UCSD-AML1 (cell line): ENCODE measurements around the gene ST7.
"Not testable (repeated sequence)": the region's sequence is repeated elsewhere in the genome, so short reads cannot be mapped to it uniquely, and the experiment has no call there.

Experiments used
- DNase-seq: peaks from one replicate; lab custom pipeline; 2025; ENCODE audit not compliant: unreplicated experiment; lab: John Stamatoyannopoulos, UW

The ST7 gene

DNA sequence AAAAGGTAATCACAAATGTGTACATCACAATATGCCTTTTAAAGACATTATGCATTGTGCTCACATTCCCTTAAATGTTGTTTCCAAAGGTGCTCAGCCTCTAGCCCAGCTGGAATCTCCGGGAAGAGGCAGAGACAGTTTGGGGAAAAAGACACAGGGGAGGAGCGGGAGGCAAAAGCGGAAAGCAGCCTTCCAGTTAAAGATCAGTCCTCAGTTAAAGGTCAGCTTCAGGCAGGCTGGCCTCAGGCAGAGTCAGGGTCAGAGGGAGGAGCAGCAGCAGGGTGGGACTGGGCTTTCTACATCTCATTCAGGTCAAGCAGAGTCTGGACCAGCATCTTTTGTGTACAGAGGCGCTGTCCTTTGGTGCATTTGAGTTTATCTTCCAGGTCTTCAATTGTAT lies 18.6 kb downstream of the ST7 start:
- no peak for DNase-seq

DNA sequence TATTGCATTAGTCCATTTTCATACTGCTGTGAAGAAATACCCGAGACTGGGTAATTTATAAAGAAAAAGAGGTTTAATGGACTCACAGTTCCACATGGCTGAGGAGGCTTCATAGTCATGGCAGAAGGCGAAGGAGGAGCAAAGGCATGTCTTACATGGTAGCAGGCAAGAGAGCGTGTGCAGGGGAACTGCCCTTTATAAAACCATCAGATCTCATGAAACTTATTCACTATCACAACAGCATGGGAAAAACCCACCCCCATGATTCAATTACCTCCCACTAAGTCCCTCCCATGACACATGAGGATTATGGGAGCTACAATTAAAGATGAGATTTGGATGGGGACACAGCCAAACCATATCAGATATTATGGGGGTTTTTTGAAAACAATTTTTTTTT lies 21.7 kb downstream of the ST7 start:
- DNase-seq, result not testable (repeated sequence)

DNA sequence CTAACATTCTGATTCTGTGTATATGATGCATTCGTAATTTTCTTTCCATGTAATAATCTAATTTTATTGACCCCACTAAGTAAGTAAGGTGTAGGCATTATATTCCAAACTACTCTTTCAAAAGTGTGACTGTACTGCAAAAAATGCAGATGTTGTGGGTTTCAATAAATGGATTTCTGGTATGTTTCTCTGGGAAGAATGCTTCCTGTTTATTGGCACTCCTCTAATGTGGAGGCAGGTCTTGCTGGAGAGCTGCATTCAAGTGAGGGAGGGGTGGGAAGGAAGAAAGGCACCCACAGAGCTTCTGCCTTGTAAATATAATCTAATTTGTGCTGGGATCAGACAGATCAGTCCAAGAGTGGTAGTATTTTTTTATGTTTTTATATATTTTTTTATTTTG lies 23.9 kb downstream of the ST7 start:
- DNase-seq, result no peak

DNA sequence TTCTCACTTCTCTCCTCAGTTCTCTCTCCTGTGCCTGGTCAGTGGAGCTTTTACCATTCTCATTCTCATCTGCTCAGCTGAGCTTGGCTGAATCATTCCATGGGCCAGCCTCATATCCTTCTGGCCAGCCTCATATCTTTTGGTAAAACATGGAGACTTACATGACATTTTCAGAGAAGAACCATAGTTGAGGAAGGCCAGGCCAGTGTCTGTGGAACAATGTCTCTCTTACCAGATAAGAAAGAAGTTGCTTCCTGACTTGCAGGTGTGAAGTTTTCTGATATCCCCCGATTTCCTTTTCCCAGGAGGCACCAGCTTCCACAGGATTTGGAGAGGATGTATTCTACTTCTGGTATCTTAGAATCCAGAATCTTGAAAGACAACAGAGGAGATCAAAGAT lies 24.7 kb downstream of the ST7 start:
- no peak for DNase-seq

DNA sequence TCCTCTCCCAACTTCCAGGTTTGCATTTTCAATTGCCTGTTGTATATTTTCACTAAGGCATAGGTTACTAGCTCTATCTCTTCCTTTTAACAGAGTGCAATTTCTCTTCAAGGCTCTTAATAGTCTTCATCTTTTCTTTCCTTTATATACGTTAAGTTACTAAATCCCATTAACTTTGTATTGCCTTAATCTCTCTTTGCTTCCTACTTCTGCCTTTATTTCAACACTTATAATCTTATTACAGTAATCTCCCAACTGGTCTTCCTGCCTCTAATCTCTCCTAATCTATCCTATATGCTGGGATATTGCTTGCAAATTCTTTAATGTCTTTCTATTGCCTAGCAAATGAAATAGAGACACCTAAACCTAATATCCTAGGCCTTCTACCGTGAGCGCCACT lies 26.1 kb downstream of the ST7 start:
- DNase-seq, result no peak

DNA sequence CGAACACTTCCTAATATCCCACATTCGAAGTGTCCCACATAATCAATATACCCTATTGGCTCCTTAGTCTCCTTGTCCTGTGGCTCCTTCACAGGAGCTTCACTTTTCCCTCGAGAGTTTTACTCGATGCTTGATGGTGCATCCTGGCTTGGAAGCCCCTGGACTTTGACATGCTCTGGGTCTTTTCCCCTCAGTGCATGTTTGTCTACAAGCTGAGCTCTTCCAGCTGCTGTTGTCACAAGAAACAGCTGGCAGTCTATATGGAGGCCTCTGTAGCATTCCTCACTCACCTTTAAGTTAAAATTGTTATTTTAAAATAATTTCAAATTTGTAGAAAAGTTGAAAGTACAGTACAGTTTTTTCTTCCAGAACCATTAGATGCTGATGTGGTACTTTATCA lies 27.1 kb downstream of the ST7 start:
- DNase-seq, result no peak

DNA sequence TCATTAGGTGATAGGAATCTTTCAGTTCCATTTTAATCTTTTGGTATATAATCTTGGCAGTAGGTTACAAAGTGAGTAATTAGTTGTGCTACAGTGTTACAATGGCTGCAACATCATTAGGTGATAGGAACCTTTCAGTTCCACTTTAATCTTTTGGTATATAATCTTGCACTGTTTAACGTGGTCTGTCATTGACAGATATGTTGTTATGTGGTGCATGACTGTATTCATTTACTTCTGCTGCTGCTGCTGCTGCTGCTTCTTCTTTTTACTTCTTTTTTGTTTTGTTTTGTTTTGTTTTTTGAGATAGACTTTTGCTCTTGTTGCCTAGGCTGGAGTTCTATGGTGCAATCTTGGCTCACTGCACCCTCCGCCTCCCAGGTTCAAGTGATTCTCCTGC lies 28.6 kb downstream of the ST7 start:
- DNase-seq, result no peak

DNA sequence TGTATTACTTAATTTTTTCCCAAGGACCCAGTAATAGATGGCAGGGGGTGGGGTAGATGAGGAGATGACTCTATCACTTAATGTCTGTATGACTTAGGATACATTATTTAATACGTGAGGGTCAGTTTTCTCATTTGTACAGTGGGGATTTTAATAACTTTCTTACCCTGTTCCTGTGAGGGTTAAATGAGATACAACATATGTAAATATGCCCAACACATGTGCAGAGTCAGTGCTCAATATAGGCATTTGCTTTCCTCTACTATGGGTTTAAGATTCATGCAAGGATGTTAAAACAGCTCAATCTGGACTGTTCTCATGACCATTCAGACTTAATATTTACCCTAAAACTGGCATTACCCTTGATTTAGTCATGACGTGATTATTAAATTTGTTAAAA lies 31.2 kb downstream of the ST7 start:
- DNase-seq, result no peak

DNA sequence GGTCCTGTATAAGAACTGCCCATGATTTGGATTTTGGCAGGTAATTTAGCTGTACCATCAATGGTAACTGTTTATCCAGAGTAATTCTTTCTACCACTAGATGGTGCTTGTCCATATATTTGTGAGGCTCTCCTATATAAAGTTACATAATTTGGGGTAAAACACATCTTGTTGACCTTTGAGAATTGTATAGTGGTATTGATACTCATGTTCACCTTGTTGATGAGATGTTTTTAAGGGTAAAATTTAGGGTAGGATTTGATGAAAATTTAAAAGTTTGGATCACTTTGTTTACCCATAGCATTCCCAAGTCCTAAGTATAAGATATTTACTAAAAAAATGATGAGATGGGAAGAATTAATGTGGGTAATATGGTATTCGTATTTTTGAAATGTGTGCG lies 31.6 kb downstream of the ST7 start:
- no peak for DNase-seq

DNA sequence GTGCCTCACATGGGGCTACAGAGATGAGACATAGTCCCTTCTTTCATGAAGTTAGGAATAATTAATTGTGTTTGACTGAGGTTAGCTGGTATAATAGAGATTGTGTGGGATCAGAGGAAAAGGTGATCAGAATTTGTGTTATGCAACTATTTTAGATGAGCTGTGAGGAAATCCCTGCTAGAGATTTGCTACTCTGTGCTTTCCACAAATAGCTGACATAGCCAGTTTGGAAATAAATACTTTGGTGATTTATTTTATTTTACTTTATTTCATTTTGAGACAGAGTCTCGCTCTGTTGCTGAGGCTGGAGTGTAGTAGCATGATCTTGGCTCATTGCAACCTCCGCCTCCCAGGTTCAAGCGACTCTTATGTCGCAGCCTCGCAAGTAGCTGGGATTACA lies 32.3 kb downstream of the ST7 start:
- no peak for DNase-seq

DNA sequence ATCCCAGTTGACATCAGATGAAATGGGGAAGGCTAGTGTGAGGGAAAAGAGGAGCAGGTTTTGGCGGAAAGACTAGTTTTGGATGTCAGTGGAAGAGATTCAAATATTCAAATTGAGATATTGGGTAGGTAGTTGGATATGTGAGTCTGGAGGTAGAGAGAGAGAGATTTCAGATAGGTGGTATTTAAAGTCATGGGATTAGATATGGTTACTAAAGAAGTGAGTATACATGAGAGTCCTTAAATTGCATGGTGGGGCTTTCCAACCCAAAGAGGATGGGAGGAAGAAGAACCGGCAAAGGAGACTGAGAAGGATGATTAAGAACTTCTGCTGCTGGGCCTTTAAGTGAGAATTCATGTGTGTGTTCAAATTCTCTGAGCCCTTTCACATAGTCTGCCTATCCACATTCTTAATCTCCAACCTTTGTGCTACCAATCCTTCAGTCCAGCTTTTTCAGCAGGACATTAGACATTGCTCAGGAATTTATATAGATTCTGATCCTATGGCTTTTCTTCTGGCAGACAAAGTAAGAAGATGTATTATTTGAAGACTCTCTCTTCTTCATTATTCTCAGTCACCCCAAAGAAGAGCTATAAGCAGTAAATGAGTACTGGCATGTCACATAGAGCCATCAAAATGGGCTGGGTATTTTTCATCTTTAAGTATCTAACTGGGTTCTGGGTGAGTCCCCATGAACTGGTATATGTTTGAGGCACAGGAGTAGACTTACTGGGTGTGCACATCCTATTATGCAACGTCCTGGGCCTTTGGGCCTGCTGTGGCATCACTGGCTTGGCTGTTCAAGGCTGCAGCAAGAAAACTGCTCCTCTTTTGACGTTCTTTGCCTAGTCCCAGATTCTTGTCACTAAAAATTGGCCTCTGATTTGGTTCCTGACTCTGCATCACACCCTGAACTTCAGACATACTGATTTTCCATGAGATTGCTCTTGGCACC lies 33.6 kb downstream of the ST7 start:
- no peak for DNase-seq

DNA sequence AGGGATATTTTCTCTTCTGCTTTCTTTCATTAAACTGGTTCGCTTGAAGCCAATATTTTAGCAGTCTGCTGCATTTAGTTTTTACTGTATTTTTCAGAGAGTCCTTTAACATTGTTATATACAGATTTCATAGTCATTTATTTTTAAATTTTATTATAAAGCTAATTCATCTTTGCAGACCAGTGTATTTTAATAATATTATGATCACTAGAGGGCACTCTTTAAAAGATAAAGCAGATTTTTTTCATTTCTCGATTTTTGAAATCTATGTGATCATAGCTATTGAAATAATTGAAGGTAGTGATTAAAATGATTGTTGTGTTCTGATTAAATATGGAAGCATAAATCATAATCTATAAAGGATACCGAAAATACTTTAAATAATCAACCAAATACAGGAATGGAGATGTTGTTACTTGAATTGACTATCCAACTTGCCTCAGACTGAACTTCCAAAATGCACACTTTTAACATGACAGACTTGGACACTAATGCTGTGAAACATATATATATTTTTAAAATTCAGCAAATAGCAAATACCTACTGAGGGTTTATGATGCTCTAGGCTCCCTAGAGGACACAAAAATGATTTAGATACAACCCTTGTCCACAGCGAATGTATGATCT lies 35.2 kb downstream of the ST7 start:
- DNase-seq, result no peak

DNA sequence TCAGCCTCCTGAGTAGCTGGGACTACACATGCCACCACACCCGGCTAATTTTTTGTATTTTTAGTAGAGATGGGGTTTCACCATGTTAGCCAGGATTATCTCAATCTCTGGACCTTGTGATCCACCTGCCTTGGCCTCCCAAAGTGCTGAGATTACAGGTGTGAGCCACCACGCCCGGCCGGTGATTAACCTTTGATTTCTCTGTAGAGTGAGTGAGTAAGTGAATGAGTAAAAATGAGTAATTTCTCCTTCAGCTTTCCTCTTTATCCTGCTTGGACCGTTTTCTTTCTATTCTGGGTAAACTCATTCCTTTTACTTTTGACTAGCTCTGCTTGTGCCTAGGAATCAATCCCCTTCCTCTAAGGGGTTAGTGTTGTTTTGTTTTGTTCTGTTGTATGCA lies 36.8 kb downstream of the ST7 start:
- DNase-seq, result no peak

DNA sequence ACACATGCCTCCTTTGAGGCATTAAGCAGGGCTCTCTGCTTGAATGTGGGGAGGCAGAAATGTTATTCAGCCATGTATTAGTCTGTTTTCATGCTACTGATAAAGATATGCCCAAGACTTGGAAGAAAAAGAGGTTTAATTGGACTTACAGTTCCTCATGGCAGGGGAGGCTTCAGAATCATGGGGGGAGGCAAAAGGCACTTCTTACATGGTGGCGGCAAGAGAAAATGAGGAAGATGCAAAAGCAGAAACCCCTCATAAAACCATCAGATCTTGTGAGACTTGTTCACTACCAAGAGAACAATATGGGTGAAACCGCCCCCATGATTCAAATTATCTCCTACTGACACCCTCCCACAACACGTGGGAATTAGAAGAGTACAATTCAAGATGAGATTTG lies 37.9 kb downstream of the ST7 start:
- DNase-seq, result no peak

DNA sequence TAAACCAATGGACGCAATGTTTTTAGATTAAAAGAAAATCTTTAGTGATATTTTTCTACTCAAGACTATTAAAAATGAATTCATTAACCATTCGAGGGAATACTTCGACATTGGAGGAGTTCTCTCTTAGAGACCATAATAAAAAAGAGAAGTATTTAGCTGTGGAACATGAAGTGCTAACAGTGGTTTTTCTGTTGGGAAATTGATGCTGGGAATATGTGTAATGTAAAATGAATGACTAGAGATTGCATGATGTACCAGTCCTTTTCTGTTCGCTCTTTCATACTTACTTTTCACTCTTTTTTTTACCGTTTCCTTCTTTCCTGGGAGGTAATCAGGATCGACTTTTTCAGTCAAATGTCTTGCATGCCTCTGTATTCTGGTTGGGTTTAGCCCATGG lies 41.3 kb downstream of the ST7 start:
- no peak for DNase-seq

DNA sequence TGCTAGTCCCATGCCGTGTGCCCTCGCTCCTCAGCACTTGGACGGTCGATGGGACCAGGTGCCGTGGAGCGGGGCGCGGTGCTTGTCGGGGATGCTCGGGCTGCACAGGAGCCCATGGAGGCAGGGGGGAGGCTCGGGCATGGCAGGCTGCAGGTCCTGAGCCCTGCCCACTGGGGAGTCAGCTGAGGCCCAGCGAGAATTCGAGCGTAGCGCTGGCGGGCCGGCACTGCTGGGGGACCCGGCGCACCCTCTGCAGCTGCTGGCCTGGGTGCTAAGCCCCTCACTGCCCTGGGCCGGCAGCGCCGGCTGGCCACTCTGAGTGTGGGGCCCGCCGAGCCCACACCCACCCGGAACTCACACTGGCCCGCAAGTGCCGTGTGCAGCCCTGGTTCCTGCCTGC lies 44.7 kb downstream of the ST7 start:
- no peak for DNase-seq

DNA sequence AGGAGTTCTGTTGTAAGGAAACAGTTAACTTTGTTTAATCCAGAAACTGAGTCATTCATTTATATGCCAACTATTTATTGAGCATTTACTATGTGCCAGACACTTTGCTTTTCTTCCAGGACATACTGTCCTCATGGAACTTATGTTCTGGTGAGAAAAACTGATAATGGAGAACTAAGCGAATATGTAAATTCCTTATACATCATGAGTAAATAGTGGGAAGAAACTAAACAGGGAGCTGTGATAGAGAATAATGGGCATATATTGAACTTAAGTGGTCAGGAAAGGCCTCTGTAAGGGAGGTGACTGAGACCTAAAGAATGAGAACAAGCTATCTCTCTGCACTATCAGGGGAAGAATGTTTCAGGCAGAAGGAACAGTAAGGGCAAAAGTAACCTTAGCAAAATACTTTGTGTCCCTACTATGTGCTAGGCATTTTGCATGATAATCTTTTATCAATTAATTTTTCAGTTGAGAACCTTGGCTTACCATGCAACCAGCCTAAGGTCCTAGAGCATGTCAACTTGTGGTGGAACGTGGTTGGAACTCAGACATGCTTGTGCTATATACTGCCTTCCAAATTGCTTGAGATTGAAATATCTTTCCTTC lies 45.4 kb downstream of the ST7 start:
- DNase-seq, result no peak

DNA sequence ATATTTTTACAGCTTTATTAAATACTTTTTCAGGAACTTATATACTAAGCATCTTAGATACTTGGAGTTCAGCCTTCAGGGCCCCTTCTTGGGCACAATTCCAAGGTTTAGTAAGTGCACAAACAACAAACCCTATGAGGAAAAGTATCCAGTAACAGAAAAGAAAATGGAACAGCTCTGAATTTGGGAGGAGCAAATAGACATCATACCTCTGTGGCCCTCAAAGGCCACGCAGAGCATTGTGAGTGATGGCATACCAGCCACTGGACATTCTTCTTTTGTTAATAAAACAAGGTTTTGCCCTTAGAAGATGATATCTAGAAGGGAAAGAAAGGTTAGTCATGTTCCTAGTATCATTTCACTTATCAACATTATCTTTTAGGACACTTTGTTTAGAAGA lies 46.0 kb downstream of the ST7 start:
- no peak for DNase-seq

DNA sequence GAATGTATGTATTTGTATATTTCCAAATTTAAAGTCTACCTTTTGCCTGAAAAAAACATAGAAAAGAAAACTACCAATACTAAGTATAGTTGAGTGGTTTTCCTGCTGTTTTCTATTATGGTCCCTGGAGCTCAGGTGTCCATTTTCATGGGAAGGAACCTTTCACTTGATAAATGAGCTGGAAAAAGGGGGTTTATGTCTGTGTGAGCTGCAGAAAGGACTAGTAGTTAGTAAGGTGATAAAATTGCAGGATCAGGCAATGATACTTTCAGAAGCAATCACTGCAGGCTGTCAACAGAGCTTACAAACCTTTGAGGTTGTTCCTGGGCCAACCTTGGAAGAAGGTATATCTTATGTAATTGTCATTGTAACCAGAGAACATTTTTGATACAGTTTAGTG lies 48.0 kb downstream of the ST7 start:
- DNase-seq, result no peak

DNA sequence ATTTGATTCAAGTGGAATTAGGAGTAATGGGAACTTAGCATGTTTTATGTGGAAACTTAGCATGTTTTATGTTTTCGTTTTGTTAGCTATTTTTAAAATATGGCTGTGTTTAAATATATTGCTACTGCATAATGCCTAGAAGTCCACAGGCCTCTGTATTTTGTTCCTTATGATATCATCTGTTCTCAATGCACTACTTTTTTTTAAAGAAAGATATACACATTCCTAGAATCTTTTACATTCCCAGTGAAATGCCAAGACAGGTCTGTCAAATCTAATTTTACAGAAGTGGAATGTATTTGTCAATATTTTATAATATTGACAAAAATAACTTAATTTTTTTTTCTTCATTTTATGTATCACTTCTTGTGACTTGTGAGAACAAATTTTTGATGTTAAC lies 51.6 kb downstream of the ST7 start:
- no peak for DNase-seq

DNA sequence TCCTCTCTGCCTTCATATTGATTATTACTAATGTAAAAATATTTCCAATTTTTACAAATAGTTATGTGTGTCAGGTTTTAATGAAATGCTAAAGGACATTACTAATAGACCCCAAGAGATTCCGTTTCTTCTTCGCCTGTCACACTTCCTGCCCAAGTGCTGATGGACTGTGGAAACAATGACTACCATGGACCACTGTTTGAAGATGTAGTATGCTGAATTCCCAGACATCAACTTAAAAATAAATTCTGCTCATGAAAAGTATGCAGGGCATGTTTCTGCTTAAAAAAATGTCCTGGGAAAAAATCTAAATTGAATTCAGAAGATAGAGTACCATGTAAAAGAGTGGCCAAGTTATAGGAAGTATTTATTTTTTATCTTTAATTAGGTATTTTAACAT lies 52.1 kb downstream of the ST7 start:
- DNase-seq, result no peak
